Activated T-cell treated with anti-CD3 and anti-CD28 coated beads, Interleukin-2, amount 50 U/mL, for 48 hours (primary cell): ENCODE results near the gene FOXA1.

Source experiments
- DNase-seq, 2 experiments: peaks; one replicate each; pipeline ENCODE4 v3.0.0-alpha.2; 2020

FOXA1 gene

GRCh38 chr14:37601865-37602264 is 6.8 kb upstream of the FOXA1 start:
- no peak for DNase-seq

DNA sequence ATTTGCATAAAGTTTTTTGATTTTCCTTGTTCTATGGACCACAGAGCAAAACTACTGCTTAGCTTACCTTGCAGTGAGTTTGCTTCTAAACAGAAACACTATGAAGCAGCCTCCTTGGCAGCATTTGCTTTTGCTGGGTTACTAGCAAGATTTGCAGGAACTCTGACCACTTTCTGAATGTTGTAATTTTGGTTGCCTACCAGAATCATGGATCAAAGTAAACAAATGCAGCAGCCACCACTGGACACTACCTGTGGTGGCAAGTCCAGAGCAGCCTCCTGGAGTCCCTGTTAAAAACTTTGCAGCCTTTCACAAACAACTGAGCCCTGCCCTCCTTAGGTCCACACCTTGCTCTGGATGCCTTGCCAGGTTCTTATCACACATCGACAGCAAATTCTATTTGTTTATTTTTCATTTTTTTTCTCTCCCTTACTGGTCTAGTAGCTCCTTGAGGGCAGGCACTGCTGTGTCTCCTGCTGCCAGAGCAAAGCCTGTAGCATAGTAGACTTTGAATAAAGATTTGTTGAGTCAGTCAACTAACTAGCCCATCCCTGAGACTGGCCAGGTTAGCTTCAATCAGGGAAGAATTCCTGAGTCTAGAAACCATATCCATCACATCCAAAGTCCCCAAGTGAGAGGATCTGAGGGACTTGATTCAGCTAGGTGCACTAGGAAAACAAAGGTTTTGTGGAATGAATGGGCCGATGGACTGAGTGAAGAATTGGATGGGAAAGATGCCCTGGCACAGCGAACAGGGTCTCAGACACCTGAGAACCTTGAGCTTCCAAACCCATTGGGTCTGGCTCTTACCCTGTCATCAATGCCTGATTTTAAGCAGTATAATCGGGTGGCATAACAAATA is 6.1 kb upstream of the FOXA1 start:
- DNase-seq: no peak

GRCh38 chr14:37599507-37600368 is 4.7 kb upstream of the FOXA1 start:
- no peak for DNase-seq

- DNase-seq: no peak
Measured at GRCh38 chr14:37598747-37599506, 3.9 kb upstream of the FOXA1 start.

GRCh38 chr14:37597914-37598746 is 3.1 kb upstream of the FOXA1 start:
- DNase-seq: no peak

DNA sequence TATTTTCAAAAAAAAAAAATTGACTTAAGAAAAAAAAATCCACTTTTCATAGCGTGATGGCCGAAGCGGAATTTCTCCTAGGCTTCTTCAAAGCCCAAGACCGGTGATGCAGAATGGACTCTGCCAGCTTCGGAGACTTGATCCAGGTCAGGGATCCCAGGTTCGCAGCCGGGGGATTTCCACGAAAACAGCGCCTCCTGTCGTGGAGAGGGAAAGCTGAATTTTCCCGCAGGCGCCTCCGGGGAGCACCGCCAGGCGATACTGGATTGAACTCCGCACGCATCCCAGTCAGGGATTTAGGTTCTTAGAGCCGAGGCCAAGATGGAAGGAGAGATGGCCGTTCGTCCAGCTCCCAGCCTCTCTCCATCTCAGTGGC is 2.5 kb upstream of the FOXA1 start:
- no peak for DNase-seq

GRCh38 chr14:37596790-37597472 is 1.9 kb upstream of the FOXA1 start:
- no peak for DNase-seq

DNA sequence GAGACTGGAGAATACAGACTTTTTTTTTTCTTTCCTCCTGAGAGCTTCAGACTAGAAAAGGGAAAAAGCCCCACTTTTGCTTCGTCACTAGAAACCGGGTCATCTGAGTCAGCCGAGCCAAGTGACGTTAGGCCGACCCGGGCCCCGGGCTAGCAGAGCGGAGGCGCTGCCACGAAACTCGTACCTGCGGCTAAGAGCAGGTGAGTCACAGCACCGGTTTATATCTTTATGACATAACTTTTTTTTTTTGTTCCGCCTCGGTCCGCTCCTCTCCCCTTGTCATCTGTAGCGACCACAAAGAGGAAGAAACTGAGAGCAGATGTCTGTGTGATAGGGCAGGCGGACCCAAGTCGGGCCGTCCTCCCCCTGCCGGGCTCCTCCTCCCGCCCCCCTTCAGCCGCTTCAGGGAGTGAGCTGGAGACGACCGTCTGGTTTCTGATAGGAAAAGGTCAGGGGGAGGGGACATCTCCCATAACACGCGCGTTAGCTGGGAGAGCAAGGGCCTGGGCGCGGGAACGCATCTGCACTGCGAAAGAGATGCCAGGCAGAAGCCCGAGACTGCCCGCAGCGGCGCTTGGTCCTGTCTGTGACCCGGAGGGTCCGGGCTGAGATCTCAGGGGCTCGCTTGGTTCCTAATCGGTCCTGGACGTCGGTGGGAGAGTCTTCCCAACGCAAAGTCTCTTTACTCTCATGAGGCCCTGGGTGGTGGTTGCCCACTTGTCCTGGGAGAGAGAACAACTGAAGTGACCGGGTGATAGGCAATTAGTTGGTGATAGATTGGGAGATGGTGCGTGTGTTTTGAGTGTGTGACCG is 966 bp upstream of the FOXA1 start:
- peak; percentile 75 to 82 for DNase-seq

- peak; percentile 61 to 66 for DNase-seq
Measured at GRCh38 chr14:37594238-37594970, 645 bp downstream of the FOXA1 start.

DNA sequence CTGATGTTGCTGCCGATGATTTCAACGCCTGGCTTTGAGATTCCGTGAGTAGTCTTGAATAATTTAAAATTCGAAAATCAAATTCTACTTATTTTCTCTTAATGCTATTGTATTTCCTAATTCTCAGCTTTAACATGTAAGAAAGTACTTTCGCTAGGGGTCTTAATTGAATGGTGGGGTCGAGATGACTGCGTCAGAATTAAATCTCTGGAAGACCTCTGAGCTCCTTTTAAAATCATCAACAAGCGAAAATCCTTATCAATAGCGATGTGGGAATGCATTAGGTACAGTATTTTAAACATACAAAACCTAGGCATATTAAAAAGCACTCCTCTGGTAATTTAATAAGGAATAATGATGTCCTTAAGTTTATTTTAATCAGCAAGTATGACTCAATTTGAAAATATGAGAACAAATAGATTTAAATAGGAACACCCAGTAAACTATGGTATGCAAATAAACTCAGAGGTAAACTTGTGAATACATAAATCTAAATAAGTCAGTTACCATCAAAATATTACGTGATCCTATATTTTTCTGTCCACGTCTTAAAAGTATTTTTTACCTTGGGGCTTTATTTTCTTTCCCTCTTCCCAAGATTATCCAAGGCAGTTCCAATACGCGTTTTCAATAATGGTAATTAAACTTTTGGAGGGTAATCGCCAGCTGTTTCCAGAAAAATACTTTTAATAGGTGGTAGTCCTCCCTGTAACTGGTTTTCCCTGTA is 1.4 kb downstream of the FOXA1 start:
- no peak for DNase-seq

DNA sequence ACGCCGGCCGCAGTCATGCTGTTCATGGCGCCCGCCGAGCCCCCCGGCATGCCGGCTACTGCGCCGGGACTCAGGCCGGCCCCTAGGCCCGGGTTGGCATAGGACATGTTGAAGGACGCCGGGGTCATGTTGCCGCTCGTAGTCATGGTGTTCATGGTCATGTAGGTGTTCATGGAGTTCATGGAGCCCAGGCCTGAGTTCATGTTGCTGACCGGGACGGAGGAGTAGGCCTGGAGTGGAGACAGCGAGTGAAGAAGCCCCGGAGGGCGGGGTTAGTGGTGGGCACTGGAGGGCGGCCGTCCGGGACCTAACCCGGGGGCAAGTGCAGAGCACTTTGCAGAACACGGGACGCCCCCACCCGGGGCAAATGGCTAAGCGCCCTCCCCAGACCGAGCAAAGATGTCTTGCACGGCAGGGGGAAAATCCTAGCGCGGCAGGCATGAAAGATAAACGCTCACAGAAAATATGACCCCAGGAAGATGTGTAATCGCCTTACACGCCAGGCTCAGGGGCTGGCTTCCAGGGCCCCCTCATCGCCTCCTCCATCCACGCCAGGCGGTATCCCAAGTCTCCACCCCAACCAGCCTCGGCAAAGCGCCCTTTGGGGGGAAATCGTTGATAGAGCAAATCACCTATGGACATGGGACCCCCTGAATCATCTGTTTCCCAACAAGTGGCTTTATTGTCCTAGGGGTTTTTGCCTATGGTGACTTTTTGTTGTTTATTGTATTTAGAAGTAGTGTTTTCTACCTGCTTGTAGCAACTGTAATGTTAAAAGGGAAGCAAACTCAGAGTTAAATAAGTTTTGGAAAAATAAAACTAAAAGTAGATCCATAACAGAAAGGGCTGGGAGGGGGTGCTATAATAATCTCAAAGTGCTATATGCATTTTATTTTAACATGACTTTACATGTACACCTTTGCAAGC is 2.3 kb downstream of the FOXA1 start:
- DNase-seq: no peak

DNA sequence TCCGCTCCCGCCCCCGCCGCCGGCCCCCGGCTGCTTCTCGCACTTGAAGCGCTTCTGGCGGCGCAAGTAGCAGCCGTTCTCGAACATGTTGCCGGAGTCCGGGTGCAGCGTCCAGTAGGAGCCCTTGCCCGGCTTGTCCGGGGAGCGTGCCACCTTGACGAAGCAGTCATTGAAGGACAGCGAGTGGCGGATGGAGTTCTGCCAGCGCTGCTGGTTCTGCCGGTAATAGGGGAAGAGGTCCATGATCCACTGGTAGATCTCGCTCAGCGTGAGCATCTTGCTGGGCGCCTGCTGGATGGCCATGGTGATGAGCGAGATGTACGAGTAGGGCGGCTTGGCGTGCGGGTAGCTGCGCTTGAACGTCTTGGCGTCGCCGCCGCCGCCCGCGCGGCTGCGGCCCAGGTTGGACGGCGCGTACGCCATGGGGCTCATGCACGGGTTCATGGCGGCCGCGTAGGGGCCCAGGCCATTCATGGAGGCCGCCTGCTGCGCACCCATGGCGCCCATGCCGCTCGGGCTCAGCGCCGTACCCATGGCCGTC is 3.0 kb downstream of the FOXA1 start:
- DNase-seq: peak in 1 of 2 experiments; percentile 18

GRCh38 chr14:37591311-37591940 is 3.6 kb downstream of the FOXA1 start:
- DNase-seq: peak in 1 of 2 experiments; percentile 18

- DNase-seq: no peak
Measured at GRCh38 chr14:37590428-37591139, 4.5 kb downstream of the FOXA1 start.

- DNase-seq: no peak
Measured at GRCh38 chr14:37589715-37590427, 5.2 kb downstream of the FOXA1 start.
